ENCODE data around the gene ZFPM1.

ZFPM1 gene

GRCh38 chr16:88435437-88436355 lies 17.4 kb upstream of the ZFPM1 start:
- Mint-ChIP-seq H3K27ac (peak overlapping the region; percentile 76), H3K27me3 (peaks cover 21% of the 10 kb centered on the region), H3K36me3 (no peaks in the 10 kb centered on the region), H3K4me3 (no peak overlapping the region), H3K4me1 (peaks cover 2% of the 10 kb centered on the region), H3K9me3 (no peaks in the 10 kb centered on the region)
- CTCF ChIA-PET: interaction anchor here (0.9 to 4.5 kb wide), 5 partner anchors 8 to 657 kb away, joined by 3 to 33 read pairs (median 4); no protein-coding TSS in a partner anchor
- DNase-seq: no peak

- Mint-ChIP-seq H3K27me3 (peaks cover 10% of the 10 kb centered on the region), H3K4me1 (no peaks in the 10 kb centered on the region), H3K4me3 (no peak overlapping the region), H3K9me3 (no peaks in the 10 kb centered on the region), H3K36me3 (no peaks in the 10 kb centered on the region), H3K27ac (no peak overlapping the region)
- CTCF ChIA-PET: interaction anchor here (1.0 to 4.5 kb wide), 7 partner anchors 9 to 658 kb away, joined by 4 to 33 read pairs (median 5); no protein-coding TSS in a partner anchor
- no peak for DNase-seq
These were observed 16.3 kb upstream of the ZFPM1 start for GRCh38 chr16:88436796-88437195.

- peak; percentile 76 for DNase-seq
- Mint-ChIP-seq H3K36me3 (no peaks in the 10 kb centered on the region), H3K4me1 (no peaks in the 10 kb centered on the region), H3K27me3 (peaks cover 4% of the 10 kb centered on the region), H3K9me3 (no peaks in the 10 kb centered on the region), H3K4me3 (no peak overlapping the region), H3K27ac (no peak overlapping the region)
- CTCF ChIA-PET: interaction anchor here (1.0 to 4.5 kb wide), 8 partner anchors 10 to 658 kb away, joined by 3 to 33 read pairs (median 6); no protein-coding TSS in a partner anchor
These were observed 15.6 kb upstream of the ZFPM1 start for GRCh38 chr16:88437367-88437964.

- Mint-ChIP-seq H3K27ac (no peak overlapping the region), H3K36me3 (no peaks in the 10 kb centered on the region), H3K4me1 (peaks cover 3% of the 10 kb centered on the region), H3K9me3 (no peaks in the 10 kb centered on the region), H3K4me3 (no peak overlapping the region), H3K27me3 (no peaks in the 10 kb centered on the region)
- CTCF ChIA-PET: interaction anchor here (0.8 to 4.5 kb wide), 11 partner anchors 9 to 659 kb away, joined by 3 to 33 read pairs (median 4); no protein-coding TSS in a partner anchor
- no peak for DNase-seq
These were observed 14.8 kb upstream of the ZFPM1 start for GRCh38 chr16:88438084-88438870.

GRCh38 chr16:88439016-88439415 lies 14.1 kb upstream of the ZFPM1 start:
- H3K9me3 Mint-ChIP-seq: no peaks in the 10 kb centered on the region
- H3K27me3 Mint-ChIP-seq: no peaks in the 10 kb centered on the region
- H3K4me1 Mint-ChIP-seq: peaks cover 4% of the 10 kb centered on the region
- H3K36me3 Mint-ChIP-seq: no peaks in the 10 kb centered on the region
- no peak for DNase-seq
- H3K27ac Mint-ChIP-seq: no peak overlapping the region
- CTCF ChIA-PET: interaction anchor here (0.8 to 4.5 kb wide), 6 partner anchors 54 to 660 kb away, joined by 3 to 33 read pairs (median 7); no protein-coding TSS in a partner anchor
- H3K4me3 Mint-ChIP-seq: no peak overlapping the region

- no peak overlapping the region for H3K27ac Mint-ChIP-seq
- H3K4me1 Mint-ChIP-seq: peaks cover 4% of the 10 kb centered on the region
- no peaks in the 10 kb centered on the region for H3K9me3 Mint-ChIP-seq
- H3K27me3 Mint-ChIP-seq: no peaks in the 10 kb centered on the region
- CTCF ChIA-PET: interaction anchor here (0.7 to 4.5 kb wide), 2 partner anchors 12 to 122 kb away, joined by 3 to 33 read pairs; no protein-coding TSS in a partner anchor
- no peak for DNase-seq
- H3K36me3 Mint-ChIP-seq: no peaks in the 10 kb centered on the region
- no peak overlapping the region for H3K4me3 Mint-ChIP-seq
These were observed 13.4 kb upstream of the ZFPM1 start for GRCh38 chr16:88439706-88440105.

GRCh38 chr16:88440111-88440510 lies 13.0 kb upstream of the ZFPM1 start:
- Mint-ChIP-seq H3K36me3 (no peaks in the 10 kb centered on the region), H3K9me3 (no peaks in the 10 kb centered on the region), H3K4me3 (no peak overlapping the region), H3K4me1 (peaks cover 4% of the 10 kb centered on the region), H3K27ac (no peak overlapping the region), H3K27me3 (no peaks in the 10 kb centered on the region)
- CTCF ChIA-PET: interaction anchor here (0.7 to 2.3 kb wide), 2 partner anchors 12 to 122 kb away, joined by 3 to 6 read pairs; no protein-coding TSS in a partner anchor
- DNase-seq: no peak

GRCh38 chr16:88440686-88441405 lies 12.2 kb upstream of the ZFPM1 start:
- H3K4me1 Mint-ChIP-seq: peaks cover 4% of the 10 kb centered on the region
- H3K27me3 Mint-ChIP-seq: no peaks in the 10 kb centered on the region
- DNase-seq: no peak
- H3K27ac Mint-ChIP-seq: no peak overlapping the region
- CTCF ChIA-PET: interaction anchor here (1.0 to 2.3 kb wide), 2 partner anchors 9 to 121 kb away, joined by 3 to 6 read pairs; no protein-coding TSS in a partner anchor
- no peaks in the 10 kb centered on the region for H3K36me3 Mint-ChIP-seq
- no peak overlapping the region for H3K4me3 Mint-ChIP-seq
- H3K9me3 Mint-ChIP-seq: no peaks in the 10 kb centered on the region

- Mint-ChIP-seq H3K9me3 (no peaks in the 10 kb centered on the region), H3K27ac (no peak overlapping the region), H3K27me3 (peaks cover 3% of the 10 kb centered on the region), H3K36me3 (no peaks in the 10 kb centered on the region), H3K4me3 (no peak overlapping the region), H3K4me1 (peaks cover 4% of the 10 kb centered on the region)
- no peak for DNase-seq
- CTCF ChIA-PET: interaction anchor here (1.0 to 2.3 kb wide), 2 partner anchors 10 to 120 kb away, joined by 3 to 6 read pairs; no protein-coding TSS in a partner anchor
These were observed 11.6 kb upstream of the ZFPM1 start for GRCh38 chr16:88441460-88441859.

GRCh38 chr16:88442383-88442726 lies 10.7 kb upstream of the ZFPM1 start:
- H3K36me3 Mint-ChIP-seq: no peaks in the 10 kb centered on the region
- no peak for DNase-seq
- no peaks in the 10 kb centered on the region for H3K9me3 Mint-ChIP-seq
- CTCF ChIA-PET: interaction anchor here (2.3 kb wide), 1 partner anchor 120 kb away, joined by 6 read pairs; no protein-coding TSS in a partner anchor
- peaks cover 10% of the 10 kb centered on the region for H3K27me3 Mint-ChIP-seq
- no peak overlapping the region for H3K27ac Mint-ChIP-seq
- no peak overlapping the region for H3K4me3 Mint-ChIP-seq
- H3K4me1 Mint-ChIP-seq: peaks cover 4% of the 10 kb centered on the region

- no peaks in the 10 kb centered on the region for H3K36me3 Mint-ChIP-seq
- H3K9me3 Mint-ChIP-seq: no peaks in the 10 kb centered on the region
- H3K4me3 Mint-ChIP-seq: no peak overlapping the region
- peaks cover 16% of the 10 kb centered on the region for H3K27me3 Mint-ChIP-seq
- no peak overlapping the region for H3K27ac Mint-ChIP-seq
- CTCF ChIA-PET: interaction anchor here (1.0 to 1.8 kb wide), 3 partner anchors 118 to 128 kb away, joined by 4 to 8 read pairs (median 5); no protein-coding TSS in a partner anchor
- H3K4me1 Mint-ChIP-seq: peaks cover 4% of the 10 kb centered on the region
- peak; percentile 85 for DNase-seq
These were observed 10.1 kb upstream of the ZFPM1 start for GRCh38 chr16:88442727-88443576.

GRCh38 chr16:88444826-88445582 lies 8.1 kb upstream of the ZFPM1 start:
- no peaks in the 10 kb centered on the region for H3K36me3 Mint-ChIP-seq
- peaks cover 33% of the 10 kb centered on the region for H3K27me3 Mint-ChIP-seq
- no peak overlapping the region for H3K4me3 Mint-ChIP-seq
- DNase-seq: no peak
- no peak overlapping the region for H3K27ac Mint-ChIP-seq
- CTCF ChIA-PET: interaction anchor here (0.8 to 1.8 kb wide), 2 partner anchors 116 to 118 kb away, joined by 3 to 8 read pairs; no protein-coding TSS in a partner anchor
- H3K4me1 Mint-ChIP-seq: peaks cover 4% of the 10 kb centered on the region
- no peaks in the 10 kb centered on the region for H3K9me3 Mint-ChIP-seq
